Liver (tissue), 3 donors: ENCODE results near the gene CATSPERB.

ENCODE experiments used
- ATF3 ChIP-seq: IDR thresholded peaks from 2 replicates; pipeline ENCODE4 v1.6.1; 2016; ENCODE audit warnings: antibody characterized with exemption
- CTCF ChIP-seq: fragments of 150-350 bp; IDR thresholded peaks from 2 replicates; pipeline ENCODE4 v1.5.1; 2017; ENCODE audit warnings: improper control_type of control experiment, low read depth, low read length; ENCODE audit not compliant: missing input control
- EGR1 ChIP-seq, 2 donors: IDR thresholded peaks; 2 replicates each; pipeline ENCODE4 v1.6.1; 2016 to 2018; ENCODE audit warnings: antibody characterized with exemption in 2 of 2, low read depth in 2 of 2
- FOXA1 ChIP-seq: IDR thresholded peaks from 2 replicates; pipeline ENCODE4 v1.6.1; 2016; ENCODE audit warnings: antibody characterized with exemption
- GABPA ChIP-seq, 2 donors: IDR thresholded peaks in 1 of 2; conservative IDR thresholded peaks in 1 of 2; 2 replicates each; pipeline ENCODE4 v1.6.1; 2016; ENCODE audit warnings: antibody characterized with exemption in 2 of 2, mild to moderate bottlenecking in 1 of 2, moderate library complexity in 1 of 2
- HNF4A ChIP-seq, 2 donors: conservative IDR thresholded peaks; 2 replicates each; pipeline ENCODE4 v1.6.1; 2016; ENCODE audit warnings: antibody characterized with exemption in 2 of 2, mild to moderate bottlenecking in 2 of 2
- MAX ChIP-seq: IDR thresholded peaks from 2 replicates; pipeline ENCODE4 v1.6.1; 2016; ENCODE audit warnings: antibody characterized with exemption
- RAD21 ChIP-seq, 2 donors: IDR thresholded peaks; 2 replicates each; pipeline ENCODE4 v1.6.1; 2016; ENCODE audit warnings: antibody characterized with exemption in 2 of 2, mild to moderate bottlenecking in 2 of 2
- REST ChIP-seq: IDR thresholded peaks from 2 replicates; pipeline ENCODE4 v1.6.1; 2016; ENCODE audit warnings: antibody characterized with exemption, mild to moderate bottlenecking
- RXRA ChIP-seq, 2 donors: IDR thresholded peaks; 2 replicates each; pipeline ENCODE4 v1.6.1; 2017 to 2018; ENCODE audit warnings: antibody characterized with exemption in 2 of 2, mild to moderate bottlenecking in 1 of 2
- SP1 ChIP-seq: IDR thresholded peaks from 2 replicates; pipeline ENCODE4 v1.6.1; 2018; ENCODE audit warnings: antibody characterized with exemption, mild to moderate bottlenecking
- TAF1 ChIP-seq: conservative IDR thresholded peaks from 2 replicates; pipeline ENCODE4 v1.6.1; 2016; ENCODE audit warnings: antibody characterized with exemption, mild to moderate bottlenecking
- YY1 ChIP-seq: IDR thresholded peaks from 2 replicates; pipeline ENCODE4 v1.6.1; 2016; ENCODE audit warnings: antibody characterized with exemption, mild to moderate bottlenecking
- ZBTB33 ChIP-seq: IDR thresholded peaks from 2 replicates; pipeline ENCODE4 v1.6.1; 2016; ENCODE audit warnings: antibody characterized with exemption
- donor health status: healthy.
- donor health status: healthy.

- no peak for TF ChIP-seq TAF1
- no peak for TF ChIP-seq CTCF
- TF ChIP-seq YY1, result no peak
- no peak for TF ChIP-seq EGR1 (IDR thresholded peaks at IDR 0.05; ENCODE audit: low read depth in 2 of 2)
- TF ChIP-seq HNF4A (conservative IDR thresholded peaks at IDR 0.05), result no peak
- TF ChIP-seq ATF3, result no peak
- no peak for TF ChIP-seq MAX
- no peak for TF ChIP-seq RXRA (IDR thresholded peaks at IDR 0.05)
- TF ChIP-seq FOXA1, result no peak
- TF ChIP-seq SP1, result no peak
- TF ChIP-seq GABPA (IDR thresholded peaks at IDR 0.05 in 1 of 2, conservative IDR thresholded peaks at IDR 0.05 in 1 of 2), result no peak
- TF ChIP-seq REST, result no peak
- TF ChIP-seq ZBTB33, result no peak
- TF ChIP-seq RAD21 (IDR thresholded peaks at IDR 0.05), result no peak
These were observed 38.3 kb upstream of the CATSPERB start for GRCh38 chr14:91770185-91770584.
